ENCODE data around the gene CHRM3.

The CHRM3 gene

GRCh38 chr1:239383714-239384113, 2.7 kb upstream of the CHRM3 start:
- Mint-ChIP-seq H3K4me3 (no peak overlapping the region), H3K36me3 (ENCODE audit: low read depth) (no peaks in the 10 kb centered on the region), H3K27me3 (peaks cover 41% of the 10 kb centered on the region)

GRCh38 chr1:239387304-239388158, 1.2 kb downstream of the CHRM3 start:
- H3K27ac Mint-ChIP-seq, result no peak overlapping the region
- DNase-seq, result peak; percentile 32
- no peaks in the 10 kb centered on the region for H3K36me3 Mint-ChIP-seq (ENCODE audit: low read depth)
- H3K9me3 Mint-ChIP-seq, result no peaks in the 10 kb centered on the region
- peak overlapping the region; percentile 78 for H3K4me3 Mint-ChIP-seq
- H3K4me1 Mint-ChIP-seq (ENCODE audit: low read depth), result peaks cover 26% of the 10 kb centered on the region
- H3K27me3 Mint-ChIP-seq, result peaks cover 71% of the 10 kb centered on the region

More at GRCh38 chr1:239383714-239384113, 2.7 kb upstream of the CHRM3 start:
- DNase-seq, result no peak
- Mint-ChIP-seq H3K4me1 (ENCODE audit: low read depth) (peaks cover 23% of the 10 kb centered on the region), H3K27ac (no peak overlapping the region), H3K9me3 (no peaks in the 10 kb centered on the region)

DNA sequence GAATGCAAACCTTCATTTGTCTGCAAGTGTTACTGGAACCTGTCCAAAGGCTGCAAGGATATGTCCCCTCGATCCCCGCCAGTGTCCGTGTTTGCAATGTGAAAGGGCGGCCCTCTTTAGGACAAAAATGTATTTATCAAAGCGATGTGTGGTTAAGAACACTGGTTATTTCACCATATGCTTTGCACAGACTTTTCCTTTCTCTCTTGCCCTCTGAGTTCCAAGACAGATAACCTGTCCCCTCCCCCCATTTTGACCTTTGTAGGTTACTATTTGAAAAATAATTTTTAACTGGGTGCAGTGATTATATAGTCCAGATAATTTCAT, 1.8 kb downstream of the CHRM3 start:
- DNase-seq, result no peak
- Mint-ChIP-seq H3K36me3 (ENCODE audit: low read depth) (no peaks in the 10 kb centered on the region), H3K27me3 (peaks cover 74% of the 10 kb centered on the region), H3K9me3 (no peaks in the 10 kb centered on the region), H3K27ac (no peak overlapping the region), H3K4me3 (peak overlapping the region; percentile 78), H3K4me1 (ENCODE audit: low read depth) (peaks cover 26% of the 10 kb centered on the region)

- DNase-seq, result no peak
- H3K4me3 Mint-ChIP-seq, result no peak overlapping the region
- peaks cover 26% of the 10 kb centered on the region for H3K4me1 Mint-ChIP-seq (ENCODE audit: low read depth)
- no peak overlapping the region for H3K27ac Mint-ChIP-seq
- H3K27me3 Mint-ChIP-seq, result peaks cover 78% of the 10 kb centered on the region
- no peaks in the 10 kb centered on the region for H3K9me3 Mint-ChIP-seq
- no peaks in the 10 kb centered on the region for H3K36me3 Mint-ChIP-seq (ENCODE audit: low read depth)
Measured at GRCh38 chr1:239388578-239388977, 2.2 kb downstream of the CHRM3 start.

- Mint-ChIP-seq H3K27me3 (peaks cover 78% of the 10 kb centered on the region), H3K27ac (no peak overlapping the region)
- DNase-seq, result no peak
Measured at GRCh38 chr1:239389703-239390102, 3.3 kb downstream of the CHRM3 start.

DNA sequence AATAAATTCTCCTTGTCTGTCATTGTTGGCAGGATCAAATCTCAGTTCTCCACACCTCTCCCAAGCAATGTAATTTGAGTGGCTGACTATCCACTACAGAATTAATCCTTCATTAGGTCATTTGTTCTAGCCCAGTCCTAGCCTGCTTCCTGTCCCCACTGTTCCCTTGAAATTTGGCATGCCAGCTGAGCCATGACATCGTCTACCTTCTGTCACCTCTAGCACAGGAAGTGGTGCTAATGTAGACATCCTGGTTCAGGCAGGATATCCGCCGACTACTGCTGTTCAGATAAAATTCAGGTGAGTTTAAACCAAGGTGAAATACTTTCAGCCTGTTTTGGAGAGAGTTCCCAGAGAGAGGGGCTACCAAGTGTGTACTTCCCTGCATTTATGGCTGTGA, 5.9 kb downstream of the CHRM3 start:
- Mint-ChIP-seq H3K36me3 (ENCODE audit: low read depth) (no peaks in the 10 kb centered on the region), H3K27me3 (peaks cover 75% of the 10 kb centered on the region), H3K27ac (no peak overlapping the region), H3K4me3 (no peak overlapping the region), H3K4me1 (ENCODE audit: low read depth) (peaks cover 15% of the 10 kb centered on the region), H3K9me3 (no peaks in the 10 kb centered on the region)
- DNase-seq, result no peak

More at GRCh38 chr1:239389703-239390102, 3.3 kb downstream of the CHRM3 start:
- H3K9me3 Mint-ChIP-seq, result no peaks in the 10 kb centered on the region
- no peak overlapping the region for H3K4me3 Mint-ChIP-seq
- H3K36me3 Mint-ChIP-seq (ENCODE audit: low read depth), result no peaks in the 10 kb centered on the region
- H3K4me1 Mint-ChIP-seq (ENCODE audit: low read depth), result peaks cover 26% of the 10 kb centered on the region

DNA sequence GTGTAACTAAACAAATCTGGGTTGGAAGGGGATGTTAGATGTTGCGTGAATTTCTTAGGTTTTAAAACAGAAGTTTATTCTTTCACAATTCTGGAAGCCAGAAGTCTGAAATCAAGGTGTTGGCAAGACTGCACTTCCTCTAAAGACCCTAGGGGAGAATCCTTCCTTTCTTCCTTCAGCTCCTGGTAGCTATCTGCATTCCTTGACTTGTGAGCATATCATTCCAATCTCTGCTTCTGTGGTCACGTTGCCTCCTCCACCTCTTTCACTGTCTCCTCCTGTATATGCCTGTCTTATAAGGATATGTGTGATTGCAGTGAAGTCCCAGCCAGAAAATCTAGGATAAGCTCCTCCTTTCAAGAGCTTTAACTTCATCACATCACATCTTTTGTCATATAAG, 7.7 kb downstream of the CHRM3 start:
- no peak overlapping the region for H3K27ac Mint-ChIP-seq
- H3K4me3 Mint-ChIP-seq, result no peak overlapping the region
- no peaks in the 10 kb centered on the region for H3K36me3 Mint-ChIP-seq (ENCODE audit: low read depth)

GRCh38 chr1:239413916-239414315, 27.5 kb downstream of the CHRM3 start:
- no peaks in the 10 kb centered on the region for H3K4me1 Mint-ChIP-seq (ENCODE audit: low read depth)
- no peak overlapping the region for H3K27ac Mint-ChIP-seq
- no peaks in the 10 kb centered on the region for H3K36me3 Mint-ChIP-seq (ENCODE audit: low read depth)
- H3K27me3 Mint-ChIP-seq, result no peaks in the 10 kb centered on the region
- DNase-seq, result no peak
- no peak overlapping the region for H3K4me3 Mint-ChIP-seq
- H3K9me3 Mint-ChIP-seq, result peaks cover 3% of the 10 kb centered on the region

More for the DNA sequence above, 7.7 kb downstream of the CHRM3 start:
- Mint-ChIP-seq H3K27me3 (peaks cover 57% of the 10 kb centered on the region), H3K9me3 (no peaks in the 10 kb centered on the region), H3K4me1 (ENCODE audit: low read depth) (peaks cover 3% of the 10 kb centered on the region)
- no peak for DNase-seq

GRCh38 chr1:239417221-239417620, 30.9 kb downstream of the CHRM3 start:
- Mint-ChIP-seq H3K36me3 (ENCODE audit: low read depth) (no peaks in the 10 kb centered on the region), H3K27me3 (no peaks in the 10 kb centered on the region), H3K27ac (no peak overlapping the region), H3K4me1 (ENCODE audit: low read depth) (no peaks in the 10 kb centered on the region), H3K9me3 (peaks cover 2% of the 10 kb centered on the region), H3K4me3 (no peak overlapping the region)
- DNase-seq, result no peak

GRCh38 chr1:239417986-239418640, 31.7 kb downstream of the CHRM3 start:
- Mint-ChIP-seq H3K4me3 (no peak overlapping the region), H3K9me3 (no peaks in the 10 kb centered on the region), H3K27me3 (no peaks in the 10 kb centered on the region), H3K36me3 (ENCODE audit: low read depth) (no peaks in the 10 kb centered on the region), H3K27ac (no peak overlapping the region), H3K4me1 (ENCODE audit: low read depth) (no peaks in the 10 kb centered on the region)
- DNase-seq, result no peak

- no peak overlapping the region for H3K27ac Mint-ChIP-seq
- DNase-seq, result no peak
- H3K36me3 Mint-ChIP-seq (ENCODE audit: low read depth), result no peaks in the 10 kb centered on the region
Measured at GRCh38 chr1:239418681-239419080, 32.3 kb downstream of the CHRM3 start.

DNA sequence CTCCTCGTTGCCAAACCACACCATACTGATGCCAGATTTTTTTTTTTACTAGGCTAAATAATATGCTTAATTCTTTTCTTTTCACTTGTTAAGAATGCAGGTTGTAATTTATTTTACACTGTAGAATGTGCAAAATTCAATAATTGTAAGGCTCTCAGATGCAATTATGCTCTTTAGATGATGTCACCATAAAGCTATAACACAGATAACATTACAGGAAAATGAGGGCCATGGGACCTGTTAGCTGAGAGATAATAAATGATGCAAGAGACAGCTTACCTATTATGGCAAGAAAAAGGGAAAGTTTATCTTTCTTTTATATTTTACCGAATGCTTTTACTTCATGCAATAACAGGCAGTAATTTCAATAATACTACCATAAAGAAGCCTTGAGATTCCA, 35.4 kb downstream of the CHRM3 start:
- Mint-ChIP-seq H3K27me3 (no peaks in the 10 kb centered on the region), H3K9me3 (no peaks in the 10 kb centered on the region), H3K27ac (no peak overlapping the region), H3K4me3 (no peak overlapping the region), H3K36me3 (ENCODE audit: low read depth) (no peaks in the 10 kb centered on the region), H3K4me1 (ENCODE audit: low read depth) (no peaks in the 10 kb centered on the region)
- DNase-seq, result no peak

More at GRCh38 chr1:239418681-239419080, 32.3 kb downstream of the CHRM3 start:
- H3K27me3 Mint-ChIP-seq, result no peaks in the 10 kb centered on the region
- H3K9me3 Mint-ChIP-seq, result no peaks in the 10 kb centered on the region
- H3K4me1 Mint-ChIP-seq (ENCODE audit: low read depth), result no peaks in the 10 kb centered on the region
- no peak overlapping the region for H3K4me3 Mint-ChIP-seq

DNA sequence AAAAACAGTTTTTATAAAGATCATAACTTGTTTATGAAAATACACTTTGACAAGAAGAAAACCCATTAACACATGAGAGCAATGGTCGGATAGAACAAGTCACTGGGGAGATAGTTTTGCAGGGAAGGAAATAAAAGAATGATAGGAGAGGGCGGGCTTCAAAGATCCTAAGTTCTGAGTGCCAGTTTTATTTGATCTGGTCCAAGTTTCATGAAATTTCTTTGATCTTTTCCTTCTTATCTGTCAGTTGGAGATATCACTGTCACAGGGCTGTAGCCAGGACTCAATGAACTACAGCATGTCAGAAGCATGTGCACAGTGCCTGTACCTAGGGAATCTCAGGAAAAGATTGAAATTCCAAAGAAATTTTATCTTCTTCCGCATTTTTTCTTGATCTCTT, 36.5 kb downstream of the CHRM3 start:
- no peak for DNase-seq
- Mint-ChIP-seq H3K27ac (no peak overlapping the region), H3K4me3 (no peak overlapping the region), H3K27me3 (no peaks in the 10 kb centered on the region), H3K9me3 (no peaks in the 10 kb centered on the region), H3K4me1 (ENCODE audit: low read depth) (no peaks in the 10 kb centered on the region), H3K36me3 (ENCODE audit: low read depth) (no peaks in the 10 kb centered on the region)

- H3K9me3 Mint-ChIP-seq, result no peaks in the 10 kb centered on the region
- no peaks in the 10 kb centered on the region for H3K27me3 Mint-ChIP-seq
- H3K4me3 Mint-ChIP-seq, result no peak overlapping the region
- H3K4me1 Mint-ChIP-seq (ENCODE audit: low read depth), result no peaks in the 10 kb centered on the region
- H3K36me3 Mint-ChIP-seq (ENCODE audit: low read depth), result no peaks in the 10 kb centered on the region
- DNase-seq, result no peak
- no peak overlapping the region for H3K27ac Mint-ChIP-seq
Measured at GRCh38 chr1:239426821-239427475, 40.6 kb downstream of the CHRM3 start.

- Mint-ChIP-seq H3K9me3 (no peaks in the 10 kb centered on the region), H3K27me3 (no peaks in the 10 kb centered on the region), H3K4me1 (ENCODE audit: low read depth) (no peaks in the 10 kb centered on the region), H3K27ac (no peak overlapping the region), H3K36me3 (ENCODE audit: low read depth) (no peaks in the 10 kb centered on the region), H3K4me3 (no peak overlapping the region)
- DNase-seq, result no peak
Measured at GRCh38 chr1:239427712-239428111, 41.3 kb downstream of the CHRM3 start.

All from activated T-cell treated with anti-CD3 and anti-CD28 coated beads, Interleukin-2, amount 50 U/mL, for 24 hours (primary cell).